Panc1 (cell line): ENCODE measurements around the gene CDK13. TPM values are rescaled to one million over a fixed set of nuclear protein-coding genes. Genes with fewer than 3 reads are reported as not detected.
A peak's percentile ranks its signal among the peaks of the same experiment; 100 is the strongest.

Source experiments
- ATAC-seq: fragments of 200-7000 bp; cut with Tn5 transposase; 2 replicates; pipeline ENCODE4 v1.9.1; 2020; ENCODE audit warnings: mild to moderate bottlenecking, moderate library complexity
- BruUV-seq: library from RNA; stranded (reverse); fragments of 400-500 nt; replicated peaks from 2 replicates; lab custom pipeline; 2021; lab: Mats Ljungman, UMichigan
- CTCF ChIA-PET: fragments of 300-600 bp; sonication (Branson Sonifier 250); formaldehyde crosslinking; loops from one replicate; lab custom pipeline; 2022; ENCODE audit warnings: antibody characterized with exemption; lab: Charles Lee
- POLR2A ChIA-PET: fragments of 300-600 bp; sonication (Branson Sonifier 250); formaldehyde crosslinking; loops from one replicate; lab custom pipeline; 2022; ENCODE audit warnings: antibody characterized with exemption; lab: Charles Lee
- DNase-seq: peaks from one replicate; pipeline ENCODE4 v3.0.0-alpha.2; 2010; ENCODE audit warnings: low read depth, low spot score
- H3K27ac ChIP-seq: 2 replicates; pipeline ENCODE4 v1.5.1; 2011; ENCODE audit warnings: mild to moderate bottlenecking, low read length, inconsistent platforms
- H3K27me3 ChIP-seq: fragments of 200-500 bp; sonication (Bioruptor generic); 2 replicates; pipeline ENCODE4 v1.6.0; 2014; ENCODE audit warnings: low read length, inconsistent platforms; ENCODE audit not compliant: control insufficient read depth, insufficient read depth
- H3K36me3 ChIP-seq: fragments of 200-500 bp; sonication (Bioruptor generic); 2 replicates; pipeline ENCODE4 v1.5.1; 2014; ENCODE audit warnings: inconsistent platforms, mild to moderate bottlenecking, low read length, moderate library complexity; ENCODE audit not compliant: control insufficient read depth, insufficient read depth
- H3K4me1 ChIP-seq: 2 replicates; pipeline ENCODE4 v1.5.1; 2011; ENCODE audit warnings: inconsistent platforms, mild to moderate bottlenecking, low read length, moderate library complexity; ENCODE audit not compliant: control insufficient read depth, insufficient read depth
- H3K4me3 ChIP-seq, 2 experiments: 2 replicates each; pipeline ENCODE4 v1.5.1; 2011 to 2012; ENCODE audit warnings: low read depth in 2 of 2, low read length in 2 of 2, mild to moderate bottlenecking in 2 of 2, inconsistent platforms in 1 of 2, moderate library complexity in 1 of 2
- H3K9me3 ChIP-seq: fragments of 200-500 bp; sonication (Bioruptor generic); 2 replicates; pipeline ENCODE4 v1.5.1; 2014; ENCODE audit warnings: low read depth, mild to moderate bottlenecking, inconsistent platforms, low read length, moderate library complexity; ENCODE audit not compliant: control insufficient read depth, insufficient read depth
- CTCF ChIP-seq: fragments of 450-650 bp; IDR thresholded peaks from 2 replicates; pipeline ENCODE4 v1.5.1; 2017; ENCODE audit warnings: mild to moderate bottlenecking
- POLR2AphosphoS5 ChIP-seq: IDR thresholded peaks from 2 replicates; pipeline ENCODE4 v1.6.1; 2012; ENCODE audit warnings: mild to moderate bottlenecking, low read depth, low read length, moderate library complexity
- REST ChIP-seq, 2 experiments: IDR thresholded peaks; 2 replicates each; pipeline ENCODE4 v1.6.1; 2011 to 2012; ENCODE audit warnings: low read depth in 2 of 2, control low read depth in 1 of 2, low read length in 1 of 2, mild to moderate bottlenecking in 1 of 2, moderate library complexity in 1 of 2; ENCODE audit not compliant: insufficient read depth in 1 of 2
- SIN3A ChIP-seq: IDR thresholded peaks from 2 replicates; pipeline ENCODE4 v1.6.1; 2012; ENCODE audit warnings: low read depth, mild to moderate bottlenecking, low read length, moderate library complexity, borderline replicate concordance; ENCODE audit not compliant: insufficient read depth
- TCF7L2 ChIP-seq: IDR thresholded peaks from 2 replicates; pipeline ENCODE4 v1.6.1; 2011; ENCODE audit warnings: mild to moderate bottlenecking, low read depth, low read length, inconsistent platforms
- in situ Hi-C: cut with HindIII; loops from 2 replicates; pipeline ENCODE4 v1.10.0; 2016; ENCODE audit warnings: low sequenced_read_pairs, low pct_unique_long_range_greater_than_20kb
- intact Hi-C: fragments of 100-400 bp; cut with micrococcal nuclease; formaldehyde crosslinking; loops from one replicate; pipeline ENCODE4 v1.10.0; 2022; ENCODE audit not compliant: unreplicated experiment
- total RNA-seq: library from RNA; stranded (reverse); gene quantifications from one replicate; pipeline ENCODE4 v1.2.1, GENCODE V29; 2021; ENCODE audit not compliant: unreplicated experiment

CDK13 gene
- total RNA-seq, 1 experiment from 2014 or later, result 52.0 TPM

GRCh38 chr7:40122940-40123254 lies 172.8 kb downstream of the CDK13 start:
- CTCF ChIA-PET, result no interaction called here
- Histone ChIP-seq H3K4me1 (no peaks in the 10 kb centered on the region), H3K27me3 (no peaks in the 10 kb centered on the region), H3K36me3 (no peaks in the 10 kb centered on the region), H3K4me3 (no peak overlapping the region), H3K9me3 (no peaks in the 10 kb centered on the region), H3K27ac (no peak overlapping the region)
- DNase-seq (no peak), ATAC-seq (no peak)
- POLR2A ChIA-PET, result interaction anchor here (0.6 kb wide), 1 partner anchor 34 kb away, joined by 7 read pairs; no protein-coding TSS in a partner anchor
- no TSS peak for BruUV-seq
- intact Hi-C loops (no loop called here), in situ Hi-C loops (no loop called here)
- TF ChIP-seq POLR2AphosphoS5, result no peak
- TF ChIP-seq SIN3A, result no peak
- TF ChIP-seq CTCF, result no peak
- no peak for TF ChIP-seq REST (IDR thresholded peaks at IDR 0.05; ENCODE audit: insufficient read depth in 1 of 2, low read depth in 2 of 2, low read length in 1 of 2)

GRCh38 chr7:40133561-40134427 lies 183.7 kb downstream of the CDK13 start:
- Histone ChIP-seq H3K27me3 (no peaks in the 10 kb centered on the region), H3K27ac (peak overlapping the region; percentile 95), H3K9me3 (no peaks in the 10 kb centered on the region), H3K36me3 (no peaks in the 10 kb centered on the region; the same call in none of the 2 replicates), H3K4me3 (peak overlapping the region; percentile 71 to 79), H3K4me1 (peaks cover 10% of the 10 kb centered on the region; the same call in 1 of the 2 replicates)
- TSS peak; percentile 84 for BruUV-seq
- ChIA-PET POLR2A (interaction anchor here (0.6 kb wide), 1 partner anchor 16 kb away, joined by 3 read pairs; no protein-coding TSS in a partner anchor), CTCF (interaction anchor here (0.6 kb wide), 3 partner anchors 23 to 1476 kb away, joined by 3 to 14 read pairs (median 5); no protein-coding TSS in a partner anchor)
- TF ChIP-seq POLR2AphosphoS5, result no peak
- no peak for TF ChIP-seq SIN3A
- no peak for TF ChIP-seq REST (IDR thresholded peaks at IDR 0.05; ENCODE audit: insufficient read depth in 1 of 2, low read depth in 2 of 2, low read length in 1 of 2)
- no peak for TF ChIP-seq TCF7L2
- TF ChIP-seq CTCF, result no peak
- DNase-seq, result no peak
- peak; percentile 80 for ATAC-seq
- intact Hi-C loops, result no loop called here
- in situ Hi-C loops, result no loop called here
